H9 (cell line): Measurements from ENCODE around the gene CBFA2T2. TPM values are rescaled to one million over a fixed set of nuclear protein-coding genes. Genes with fewer than 3 reads are reported as not detected.

ENCODE experiments used
- DNase-seq: peaks from one replicate; pipeline ENCODE4 v3.0.0-alpha.2; 2017
- H2AFZ ChIP-seq: one replicate; pipeline ENCODE4 v1.6.1; 2013; ENCODE audit warnings: mild to moderate bottlenecking, low read length, control low read depth, moderate library complexity
- H2AK5ac ChIP-seq: 2 replicates; pipeline ENCODE4 v1.6.1; 2013; ENCODE audit warnings: low read length, control low read depth, mixed read lengths; ENCODE audit not compliant: insufficient read length
- H2BK120ac ChIP-seq: one replicate; pipeline ENCODE4 v1.6.1; 2013; ENCODE audit warnings: low read depth, mild to moderate bottlenecking, low read length, control low read depth, inconsistent platforms; ENCODE audit not compliant: poor library complexity, severe bottlenecking
- H2BK12ac ChIP-seq: 2 replicates; pipeline ENCODE4 v1.6.1; 2013; ENCODE audit warnings: low read length, control low read depth, mixed read lengths, low read depth; ENCODE audit not compliant: insufficient read length
- H2BK15ac ChIP-seq: 2 replicates; pipeline ENCODE4 v1.6.1; 2013; ENCODE audit warnings: low read depth, low read length, control low read depth
- H2BK20ac ChIP-seq: one replicate; pipeline ENCODE4 v1.6.1; 2013; ENCODE audit warnings: low read depth, mild to moderate bottlenecking, low read length, control low read depth, inconsistent platforms; ENCODE audit not compliant: poor library complexity, severe bottlenecking
- H2BK5ac ChIP-seq: 2 replicates; pipeline ENCODE4 v1.6.1; 2013; ENCODE audit warnings: low read length, control low read depth, mixed read lengths; ENCODE audit not compliant: insufficient read length
- H3K14ac ChIP-seq: 2 replicates; pipeline ENCODE4 v1.6.1; 2013; ENCODE audit warnings: low read length, control low read depth; ENCODE audit not compliant: insufficient read depth
- H3K18ac ChIP-seq: 2 replicates; pipeline ENCODE4 v1.6.1; 2013; ENCODE audit warnings: low read depth, mild to moderate bottlenecking, mixed read lengths, low read length, control low read depth; ENCODE audit not compliant: insufficient read length
- H3K23ac ChIP-seq: 2 replicates; pipeline ENCODE4 v1.6.1; 2013; ENCODE audit warnings: low read length, control low read depth, mixed read lengths, low read depth; ENCODE audit not compliant: insufficient read length
- H3K23me2 ChIP-seq: 2 replicates; pipeline ENCODE4 v1.6.1; 2013; ENCODE audit warnings: low read depth, mild to moderate bottlenecking, mixed read lengths, low read length, control low read depth; ENCODE audit not compliant: insufficient read length, poor library complexity, severe bottlenecking
- H3K27ac ChIP-seq: 2 replicates; pipeline ENCODE4 v1.5.1; 2013; ENCODE audit warnings: low read length, control low read depth, mixed read lengths, low read depth; ENCODE audit not compliant: insufficient read length
- H3K27me3 ChIP-seq: 2 replicates; pipeline ENCODE4 v1.6.1; 2013; ENCODE audit warnings: low read length, control low read depth, inconsistent platforms; ENCODE audit not compliant: insufficient read depth
- H3K4ac ChIP-seq: 2 replicates; pipeline ENCODE4 v1.6.1; 2013; ENCODE audit warnings: low read depth, mild to moderate bottlenecking, control low read depth, inconsistent platforms, low read length, moderate library complexity
- H3K4me1 ChIP-seq: 2 replicates; pipeline ENCODE4 v1.6.1; 2013; ENCODE audit warnings: low read length, control low read depth, inconsistent platforms; ENCODE audit not compliant: insufficient read depth
- H3K4me2 ChIP-seq: 2 replicates; pipeline ENCODE4 v1.6.1; 2013; ENCODE audit warnings: low read length, control low read depth, mixed read lengths; ENCODE audit not compliant: insufficient read length, insufficient read depth
- H3K56ac ChIP-seq: 2 replicates; pipeline ENCODE4 v1.6.1; 2013; ENCODE audit warnings: low read depth, mild to moderate bottlenecking, mixed read lengths, low read length, control low read depth; ENCODE audit not compliant: insufficient read length
- H3K79me1 ChIP-seq: 2 replicates; pipeline ENCODE4 v1.6.1; 2013; ENCODE audit warnings: low read depth, mild to moderate bottlenecking, moderate library complexity, low read length, control low read depth, inconsistent platforms; ENCODE audit not compliant: insufficient read depth, poor library complexity, severe bottlenecking
- H3K79me2 ChIP-seq: 2 replicates; pipeline ENCODE4 v1.6.1; 2013; ENCODE audit warnings: low read length, control low read depth, inconsistent platforms; ENCODE audit not compliant: insufficient read depth
- H3K9ac ChIP-seq: 2 replicates; pipeline ENCODE4 v1.6.1; 2013; ENCODE audit warnings: low read length, control low read depth, mixed read lengths; ENCODE audit not compliant: insufficient read length; ENCODE audit errors: extremely low read depth
- H3K9me3 ChIP-seq: one replicate; pipeline ENCODE4 v1.6.1; 2013; ENCODE audit warnings: low read depth, low read length, inconsistent platforms; ENCODE audit not compliant: control insufficient read depth
- H3T11ph ChIP-seq: one replicate; pipeline ENCODE4 v1.6.1; 2013; ENCODE audit warnings: mild to moderate bottlenecking, low read length, control low read depth, inconsistent platforms
- H4K20me1 ChIP-seq: one replicate; pipeline ENCODE4 v1.6.1; 2013; ENCODE audit not compliant: control insufficient read depth, insufficient read length, insufficient read depth
- H4K5ac ChIP-seq: 2 replicates; pipeline ENCODE4 v1.6.1; 2013; ENCODE audit warnings: low read depth, mild to moderate bottlenecking, mixed read lengths, low read length, control low read depth; ENCODE audit not compliant: insufficient read length
- H4K8ac ChIP-seq: replicated peaks from 2 replicates; pipeline ENCODE4 v1.6.1; 2013; ENCODE audit warnings: low read length, control low read depth, mixed read lengths, low read depth; ENCODE audit not compliant: insufficient read length
- H4K91ac ChIP-seq: 2 replicates; pipeline ENCODE4 v1.6.1; 2013; ENCODE audit warnings: low read depth, mild to moderate bottlenecking, moderate library complexity, mixed read lengths, low read length, control low read depth; ENCODE audit not compliant: insufficient read length
- H3K27ac Mint-ChIP-seq, 3 experiments: 2 replicates in 2 of 3; 3 replicates in 1 of 3; pipeline ENCODE4 v1.8.0; 2020 to 2021; ENCODE audit warnings: mixed read lengths in 3 of 3, mild to moderate bottlenecking in 1 of 3, moderate library complexity in 1 of 3
- H3K27me3 Mint-ChIP-seq: 2 replicates; pipeline ENCODE4 v1.8.0; 2021; ENCODE audit warnings: low read depth, mild to moderate bottlenecking, moderate library complexity, mixed read lengths
- H3K36me3 Mint-ChIP-seq, 3 experiments: 2 replicates in 2 of 3; 3 replicates in 1 of 3; pipeline ENCODE4 v1.8.0; 2020 to 2021; ENCODE audit warnings: low read depth in 3 of 3, mixed read lengths in 3 of 3; ENCODE audit not compliant: insufficient read depth in 1 of 3
- H3K4me1 Mint-ChIP-seq, 2 experiments: 2 replicates each; pipeline ENCODE4 v1.8.0; 2020; ENCODE audit warnings: mixed read lengths in 2 of 2
- H3K4me3 Mint-ChIP-seq, 2 experiments: 2 replicates in 1 of 2; 3 replicates in 1 of 2; pipeline ENCODE4 v1.8.0; 2020 to 2021; ENCODE audit warnings: mild to moderate bottlenecking in 2 of 2, mixed read lengths in 2 of 2, moderate library complexity in 1 of 2
- H3K9me3 Mint-ChIP-seq, 2 experiments: 2 replicates in 1 of 2; 3 replicates in 1 of 2; pipeline ENCODE4 v1.8.0; 2020; ENCODE audit warnings: mild to moderate bottlenecking in 2 of 2, mixed read lengths in 2 of 2, moderate library complexity in 1 of 2
- CTCF ChIP-seq: fragments of 200-600 bp; sonication (generic); conservative IDR thresholded peaks from 3 replicates; pipeline ENCODE4 v1.8.0; 2021; ENCODE audit warnings: antibody characterized with exemption, mild to moderate bottlenecking
- WGBS: extraction: QIAGEN DNeasy Blood & Tissue Kit; methylation state at CpG from one replicate; pipeline ENCODE4 v1.1.7; 2013; ENCODE audit warnings: missing lambda C conversion rate, low lambda C conversion rate, mixed read lengths; ENCODE audit not compliant: insufficient read length; ENCODE audit errors: extremely low coverage; 5-methylcytosine and 5-hydroxymethylcytosine counted together
- total RNA-seq: library from RNA; stranded (reverse); gene quantifications from 2 replicates; pipeline ENCODE4 v1.2.1, GENCODE V29; 2021

CBFA2T2 gene
- total RNA-seq, 1 experiment from 2014 or later = 11.2 TPM

- Histone ChIP-seq H2AK5ac (no peak overlapping the region), H2BK20ac (no peak overlapping the region), H3K4me1 (no peaks in the 10 kb centered on the region), H3K79me2 (no peaks in the 10 kb centered on the region), H4K8ac (no peak overlapping the region), H4K20me1 (no peaks in the 10 kb centered on the region), H3K27me3 (no peaks in the 10 kb centered on the region), H3K23me2 (no peaks in the 10 kb centered on the region), H3K4ac (no peak overlapping the region), H2BK120ac (no peak overlapping the region), H4K91ac (no peak overlapping the region), H4K5ac (no peak overlapping the region), H3K79me1 (no peaks in the 10 kb centered on the region), H2AFZ (no peak overlapping the region), H3K23ac (no peak overlapping the region), H3K14ac (no peak overlapping the region), H2BK15ac (no peak overlapping the region), H3K27ac (no peak overlapping the region), H3K9me3 (no peaks in the 10 kb centered on the region), H3T11ph (no peak overlapping the region), H2BK5ac (no peak overlapping the region), H2BK12ac (no peak overlapping the region), H3K18ac (no peak overlapping the region), H3K56ac (no peak overlapping the region), H3K9ac (no peak overlapping the region), H3K4me2 (no peak overlapping the region)
- H3K4me1 Mint-ChIP-seq = no peaks in the 10 kb centered on the region
- no peaks in the 10 kb centered on the region for H3K9me3 Mint-ChIP-seq
- DNase-seq = no peak
- peaks cover 18 to 82% (median 53%) of the 10 kb centered on the region in 3 experiments; a peak in 6 of 7 replicates for H3K36me3 Mint-ChIP-seq
- no CpG with 5 or more reads among the region's 4 CpGs for WGBS
- TF ChIP-seq CTCF = no peak
- no peak overlapping the region for H3K27ac Mint-ChIP-seq
- H3K27me3 Mint-ChIP-seq = no peaks in the 10 kb centered on the region
- no peak overlapping the region for H3K4me3 Mint-ChIP-seq
Observed at GRCh38 chr20:33627577-33628216, 137.8 kb downstream of the CBFA2T2 start.
